Stimulated activated CD8-positive, alpha-beta memory T cell treated with anti-CD3 and anti-CD28 coated beads, Interleukin-7, amount 100 ng/mL, for 24 hours (primary cell): ENCODE measurements around the gene GABRR3.

Experiments
- DNase-seq: peaks from one replicate; pipeline ENCODE4 v3.0.0-alpha.2; 2020; ENCODE audit warnings: low read depth

GABRR3 gene

DNA sequence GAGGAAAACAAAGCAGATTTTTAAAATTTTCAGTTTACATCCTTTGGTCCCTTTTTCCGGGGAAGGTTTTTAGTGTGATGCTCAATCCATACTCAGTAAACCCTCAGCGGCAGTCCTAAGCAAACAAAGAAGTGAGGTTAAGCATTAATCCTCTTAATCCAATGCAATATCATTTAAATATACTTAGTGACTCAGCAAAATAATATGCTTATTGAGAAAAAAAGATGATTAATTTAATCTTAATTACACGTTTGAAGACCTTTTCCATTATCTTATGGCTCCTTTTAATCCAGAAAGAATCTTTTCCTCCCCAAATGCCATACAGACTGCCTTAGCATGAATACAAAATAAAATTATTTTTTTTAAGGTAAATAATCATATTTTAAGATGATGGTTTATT, at the start of gene GABRR3:
Gene GABRR3 (minus strand): TSS at position 108 of the 400 bp plus-strand sequence. CDS start 328 bp downstream, outside the sequence.
- DNase-seq, result no peak

DNA sequence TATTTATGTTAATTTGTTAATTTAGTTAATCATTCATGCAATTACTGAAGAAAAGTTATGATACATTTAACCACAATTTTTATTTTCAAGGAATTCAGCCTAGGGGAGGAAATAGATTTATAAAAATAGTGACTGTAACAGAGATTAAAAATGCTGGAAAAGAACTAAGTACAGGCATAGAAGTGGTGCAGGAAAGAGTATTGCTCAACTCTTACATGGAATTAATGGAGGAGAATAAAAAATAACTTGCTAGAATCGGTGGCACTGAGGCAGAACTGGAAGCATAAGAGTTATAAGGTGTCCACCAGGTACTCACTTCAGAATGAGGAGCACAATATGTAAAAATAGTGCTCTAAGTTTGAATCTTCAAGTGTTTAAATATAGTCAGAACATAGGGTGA, 38.4 kb upstream of the GABRR3 start:
- no peak for DNase-seq

- no peak for DNase-seq
Observed at GRCh38 chr3:98070840-98071239, 35.7 kb upstream of the GABRR3 start.

- DNase-seq, result no peak
Observed at GRCh38 chr3:98068824-98069223, 33.7 kb upstream of the GABRR3 start.

DNA sequence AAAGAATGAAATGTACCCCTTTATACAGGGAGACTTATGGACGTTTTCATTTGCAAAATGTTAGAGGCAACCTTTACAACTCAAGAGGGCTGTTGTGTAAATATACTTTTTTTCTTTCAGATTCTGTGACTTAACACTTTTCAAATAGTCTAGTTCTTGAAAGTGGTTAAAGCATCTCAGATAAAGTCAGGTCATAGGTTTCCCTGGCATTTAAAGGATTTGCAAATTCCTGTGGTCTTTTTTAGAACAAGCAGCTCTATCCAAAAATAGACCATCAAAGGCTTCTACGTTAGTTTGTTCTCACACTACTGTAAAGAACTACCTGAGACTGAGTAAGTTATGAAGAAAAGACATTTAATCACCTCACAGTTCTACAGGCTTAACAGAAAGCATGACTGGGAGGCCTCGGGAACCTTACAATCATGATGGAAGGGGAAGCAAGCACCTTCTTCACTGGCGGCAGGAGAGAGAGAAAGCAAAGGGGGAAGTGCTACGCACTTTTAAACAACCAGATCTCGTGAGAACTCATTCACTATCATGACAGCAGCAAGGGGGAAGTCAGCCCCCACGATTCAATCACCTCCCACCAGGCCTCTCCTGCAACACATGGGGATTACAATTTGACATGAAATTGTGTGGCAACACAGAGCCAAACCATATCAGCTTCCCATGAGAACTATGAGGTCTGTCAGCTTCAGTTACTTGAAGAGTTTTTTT, 23.3 kb upstream of the GABRR3 start:
- no peak for DNase-seq

DNA sequence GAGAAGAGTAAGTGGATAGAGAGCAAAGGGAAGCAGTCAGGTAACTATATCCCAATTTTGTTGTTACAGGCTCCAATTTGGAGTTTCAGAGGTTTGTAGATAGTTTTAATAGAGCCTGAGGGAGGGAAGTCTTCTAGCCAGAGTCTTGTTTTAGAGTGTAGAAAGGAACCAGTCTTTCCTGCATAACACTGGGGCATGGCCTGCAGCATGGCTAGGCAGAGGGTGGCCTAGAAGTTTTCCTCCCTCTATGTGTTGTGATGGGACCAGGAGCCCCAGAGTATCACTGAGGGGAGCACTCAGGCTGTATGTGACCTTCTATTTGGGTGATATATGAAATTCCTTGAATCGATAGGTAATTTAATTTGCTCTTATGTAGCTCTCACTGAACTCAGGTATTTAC, 22.5 kb upstream of the GABRR3 start:
- DNase-seq, result no peak

- no peak for DNase-seq
Observed at GRCh38 chr3:98056035-98056434, 20.9 kb upstream of the GABRR3 start.

DNA sequence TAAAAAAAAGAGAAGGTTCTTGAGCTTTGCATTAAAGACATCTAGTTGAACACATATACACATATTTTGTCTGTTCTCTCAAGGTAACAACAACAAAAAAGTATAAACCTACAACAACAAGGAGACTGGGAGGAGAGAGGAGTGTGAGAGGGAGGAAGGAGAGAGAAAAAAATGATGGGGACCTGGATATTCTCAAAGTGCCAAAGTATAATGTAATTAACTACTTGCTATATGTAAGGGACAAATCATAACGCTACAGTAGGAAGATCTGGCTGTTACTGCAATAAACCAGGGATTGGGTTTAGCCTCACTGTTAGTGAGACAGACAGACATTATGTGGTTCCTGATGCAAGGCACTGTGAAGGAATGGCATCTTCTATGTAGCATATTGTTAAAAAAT, 14.2 kb upstream of the GABRR3 start:
- no peak for DNase-seq

- DNase-seq, result no peak
Observed at GRCh38 chr3:98048586-98048985, 13.5 kb upstream of the GABRR3 start.

DNA sequence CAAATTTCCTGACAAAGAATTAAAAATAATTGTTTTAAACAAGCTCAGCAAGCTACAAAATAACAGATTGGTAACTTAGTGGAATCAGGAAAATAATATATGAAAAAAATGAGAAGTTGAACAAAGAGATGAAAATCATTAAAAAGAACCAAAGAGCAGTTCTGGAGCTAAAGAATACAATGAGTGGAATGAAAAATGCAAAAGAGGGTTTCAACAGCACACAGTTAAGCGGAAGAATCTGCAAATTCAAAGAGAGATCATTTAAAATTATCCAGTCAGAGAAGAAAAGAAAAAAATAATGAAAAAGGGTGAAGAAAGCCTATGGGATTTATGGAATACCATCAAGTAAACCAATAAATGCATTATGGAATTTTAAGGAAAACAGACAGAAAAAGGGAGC, 6.2 kb upstream of the GABRR3 start:
- DNase-seq, result no peak

- DNase-seq, result peak; percentile 45
Observed at GRCh38 chr3:98039322-98040024, 4.4 kb upstream of the GABRR3 start.

GRCh38 chr3:98038876-98039275, 3.8 kb upstream of the GABRR3 start:
- DNase-seq, result no peak

GRCh38 chr3:98038286-98038685, 3.2 kb upstream of the GABRR3 start:
- no peak for DNase-seq

- no peak for DNase-seq
Observed at GRCh38 chr3:98034486-98034885, 629 bp downstream of the GABRR3 start.

DNA sequence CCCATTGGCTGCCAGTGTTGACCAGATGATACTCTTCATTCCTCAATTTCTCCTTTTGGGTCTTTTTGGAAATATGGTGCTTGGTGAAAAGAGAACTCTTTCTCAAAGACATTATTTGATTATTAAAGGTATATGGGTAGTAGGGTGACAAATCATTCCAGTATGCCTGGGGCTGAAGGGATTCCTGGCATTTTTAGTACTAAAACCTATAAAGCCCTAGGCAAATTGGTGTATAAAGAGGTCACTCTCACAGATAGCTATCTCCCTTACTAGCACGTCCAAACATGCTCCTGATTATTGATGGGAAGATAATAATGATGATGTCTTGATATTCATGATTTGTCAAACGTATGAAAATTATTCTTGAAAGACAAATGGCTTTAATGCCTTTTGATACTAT, 1.1 kb downstream of the GABRR3 start:
- DNase-seq, result no peak

- no peak for DNase-seq
Observed at GRCh38 chr3:98032904-98033303, 2.2 kb downstream of the GABRR3 start.

- no peak for DNase-seq
Observed at GRCh38 chr3:98032265-98032664, 2.9 kb downstream of the GABRR3 start.

DNA sequence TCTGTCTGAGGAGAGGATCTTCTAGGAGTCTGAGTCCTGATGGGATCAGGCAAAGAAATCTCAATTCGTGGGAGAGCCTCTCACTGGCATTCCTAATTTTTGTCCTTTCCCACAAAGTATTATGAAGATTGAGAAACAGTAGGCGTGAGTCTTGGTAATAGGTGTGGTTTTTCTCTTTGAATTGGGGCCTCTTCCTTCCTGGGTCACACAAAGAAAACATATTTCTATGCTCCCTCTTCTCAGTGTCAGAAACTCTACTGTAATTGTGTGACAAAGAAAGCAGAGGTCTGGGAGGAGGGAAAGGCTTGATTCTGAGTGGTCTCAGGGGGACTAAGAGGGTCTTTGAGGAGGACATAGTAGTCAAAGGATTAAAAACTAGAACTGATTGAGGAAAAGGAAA, 6.0 kb downstream of the GABRR3 start:
- DNase-seq, result no peak

- DNase-seq, result no peak
Observed at GRCh38 chr3:98027085-98027446, 8.0 kb downstream of the GABRR3 start.

- no peak for DNase-seq
Observed at GRCh38 chr3:98026425-98027084, 8.6 kb downstream of the GABRR3 start.

DNA sequence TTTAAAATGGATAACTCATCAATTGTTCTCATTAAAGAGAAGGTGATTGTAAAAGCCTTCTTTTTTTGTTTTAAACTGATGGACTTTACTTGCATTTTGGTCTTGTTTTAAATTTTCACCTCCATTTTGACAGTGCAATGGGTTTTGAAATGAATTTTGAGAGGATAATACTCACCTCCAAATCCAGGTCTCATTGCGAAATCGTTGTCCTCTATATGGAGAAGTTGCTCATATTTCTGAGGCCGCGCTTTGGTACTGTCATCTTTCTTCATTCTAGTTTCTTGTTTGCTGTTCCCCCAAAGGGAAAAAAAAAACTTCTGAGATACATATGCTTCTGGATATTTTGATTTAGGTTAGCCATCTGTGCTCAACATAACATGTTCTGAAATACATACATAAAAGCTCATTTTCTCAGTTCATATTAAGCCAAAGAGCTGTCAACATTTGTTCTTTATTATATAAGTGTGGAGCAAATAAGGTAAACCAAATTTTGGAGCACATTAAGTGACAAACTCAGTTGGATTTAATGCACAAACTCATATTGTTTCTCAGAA, 9.6 kb downstream of the GABRR3 start:
- DNase-seq, result no peak

GRCh38 chr3:98022978-98023820, 11.9 kb downstream of the GABRR3 start:
- peak; percentile 98 for DNase-seq
